Measurements from ENCODE around the gene CUEDC2.

DNA sequence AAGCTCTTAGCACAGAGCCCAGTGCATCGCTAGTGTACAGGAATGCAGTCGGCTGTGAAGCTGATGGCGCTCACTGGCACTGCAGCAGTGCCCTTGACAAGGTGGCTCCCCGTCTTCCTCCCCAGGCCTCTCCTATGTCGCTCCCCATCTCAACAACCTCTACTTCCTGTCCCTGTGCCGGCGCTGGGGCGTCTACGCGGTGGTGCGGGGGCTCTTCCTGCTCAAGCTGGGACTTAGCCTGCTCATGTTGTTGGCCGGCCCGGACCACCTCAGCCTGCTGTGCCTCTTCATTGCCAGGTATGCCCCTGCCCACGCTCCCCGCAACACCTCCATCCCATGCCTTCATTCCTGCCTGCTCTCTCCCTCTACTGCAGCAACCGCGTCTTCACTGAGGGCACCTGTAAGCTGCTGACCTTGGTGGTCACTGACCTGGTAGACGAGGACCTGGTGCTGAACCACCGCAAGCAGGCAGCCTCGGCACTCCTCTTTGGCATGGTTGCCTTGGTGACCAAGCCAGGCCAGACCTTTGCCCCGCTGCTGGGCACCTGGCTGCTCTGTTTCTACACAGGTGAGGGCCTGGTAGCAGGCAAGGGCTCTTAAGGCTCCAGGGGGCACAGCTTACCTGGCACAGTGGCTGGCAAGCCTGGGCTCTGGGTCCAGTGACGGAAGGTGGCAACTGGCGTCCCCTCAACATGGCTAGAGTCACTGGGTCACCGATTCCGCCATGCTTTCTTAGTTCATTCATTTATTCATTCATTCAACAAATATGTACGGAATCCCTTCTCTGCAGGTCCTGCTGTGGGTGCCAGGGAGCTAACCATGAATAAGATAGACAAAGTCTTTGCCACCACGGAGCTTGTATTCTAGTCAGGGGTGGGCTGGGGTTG is 41.3 kb upstream of the CUEDC2 start:
- TF ChIP-seq SP1 (IDR thresholded peaks at IDR 0.05) (no peak), FOXK2 (IDR thresholded peaks at IDR 0.05) (no peak), LEF1 (IDR thresholded peaks at IDR 0.05; ENCODE audit: borderline replicate concordance) (no peak), ARNT (IDR thresholded peaks at IDR 0.05) (no peak), BHLHE40 (IDR thresholded peaks at IDR 0.05; ENCODE audit: borderline replicate concordance) (no peak), FOXM1 (IDR thresholded peaks at IDR 0.05; ENCODE audit: borderline replicate concordance) (no peak), SUZ12 (IDR thresholded peaks at IDR 0.05) (no peak), CTBP1 (IDR thresholded peaks at IDR 0.05; ENCODE audit: borderline replicate concordance) (no peak), L3MBTL2 (conservative IDR thresholded peaks at IDR 0.05) (no peak), HDGF (IDR thresholded peaks at IDR 0.05; ENCODE audit: borderline replicate concordance) (no peak), ZNF384 (IDR thresholded peaks at IDR 0.05) (no peak)
